ENCODE measurements around the gene ATP2A2. TPM values are rescaled to one million over a fixed set of nuclear protein-coding genes. Genes with fewer than 3 reads are reported as not detected.
"Not testable (repeated sequence)": the region's sequence is repeated elsewhere in the genome, so short reads cannot be mapped to it uniquely, and the experiment has no call there.

Gene ATP2A2
- total RNA-seq, 1 donor from 2014 or later: 3,087 TPM

- ATAC-seq (ENCODE audit: poor library complexity) (no peak), DNase-seq (no peak)
- intact Hi-C loops (cut with DNase I): no loop called here
Measured at GRCh38 chr12:110349514-110350151, 68.6 kb downstream of the ATP2A2 start.

DNA sequence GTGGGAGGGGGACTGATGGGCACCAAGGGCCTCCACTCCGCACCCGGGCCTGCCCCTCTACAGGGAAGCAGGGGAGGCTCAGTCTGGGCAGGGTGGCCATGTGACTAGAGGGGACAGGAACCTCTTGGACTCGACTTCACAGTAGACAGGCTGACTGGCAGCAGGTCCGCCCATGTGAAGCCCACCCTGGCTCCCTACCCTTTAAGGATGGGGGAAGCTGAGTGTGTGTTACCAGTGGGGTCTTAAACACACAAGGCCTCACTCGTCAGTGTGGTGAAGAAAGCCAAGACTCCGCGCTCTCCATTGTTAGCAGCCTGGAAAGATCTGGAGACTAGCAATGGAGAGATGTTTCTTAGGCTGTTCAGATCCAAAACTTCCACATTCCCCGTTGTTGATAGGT, 70.1 kb downstream of the ATP2A2 start:
- intact Hi-C loops (cut with DNase I): no loop called here
- DNase-seq (no peak), ATAC-seq (ENCODE audit: poor library complexity) (no peak)

DNA sequence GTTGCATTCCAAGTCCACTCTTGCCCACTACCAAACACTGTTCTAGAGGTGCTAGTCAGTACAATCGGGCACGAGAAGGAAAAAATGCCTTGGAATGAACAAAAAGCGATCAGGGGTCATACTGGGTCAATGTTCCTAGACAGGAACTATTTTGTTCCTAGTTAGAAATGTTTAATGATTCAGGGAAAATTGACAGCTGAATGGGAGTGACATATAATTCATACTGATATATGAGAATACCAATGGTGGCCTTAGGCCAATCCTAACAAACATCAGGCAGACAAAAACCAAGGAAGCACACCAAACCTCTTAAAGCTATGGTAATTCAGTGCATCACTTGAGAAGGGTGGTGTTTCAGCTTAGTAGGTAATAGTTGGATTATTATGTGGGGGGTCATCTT, 71.4 kb downstream of the ATP2A2 start:
- ATAC-seq (ENCODE audit: poor library complexity) (no peak), DNase-seq (no peak)
- intact Hi-C loops (cut with DNase I): no loop called here

- peak; percentile 16 for ATAC-seq (ENCODE audit: poor library complexity)
- DNase-seq: no peak
- intact Hi-C loops (cut with DNase I): no loop called here
Measured at GRCh38 chr12:110353211-110353965, 72.3 kb downstream of the ATP2A2 start.

DNA sequence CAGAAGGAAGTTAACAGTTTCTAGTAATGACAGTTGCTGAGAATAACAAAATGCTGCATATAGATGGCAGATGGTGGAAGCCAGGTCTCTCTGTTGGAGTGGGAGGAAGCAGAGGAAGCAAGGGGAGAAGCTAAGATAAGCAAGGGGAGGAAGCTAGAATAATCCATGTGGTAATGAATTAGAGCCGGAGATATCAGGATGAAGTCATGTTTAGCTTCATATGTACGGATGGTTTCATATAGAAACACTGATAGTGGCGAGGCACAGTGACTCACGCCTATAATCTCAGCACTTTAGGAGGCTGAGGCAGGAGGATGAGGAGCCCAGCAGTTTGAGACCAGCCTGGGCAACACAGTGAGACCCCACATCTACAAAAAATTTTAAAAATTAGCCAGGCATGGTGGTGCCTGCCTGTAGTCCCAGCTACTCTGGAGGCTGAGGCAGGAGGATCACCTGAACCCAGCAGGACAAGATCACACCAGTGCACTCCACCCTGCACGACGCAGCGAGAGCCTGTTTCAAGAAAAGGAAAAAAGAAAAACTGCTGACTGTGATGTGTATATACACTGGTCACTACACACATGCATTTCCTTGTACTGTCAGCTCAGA, 73.2 kb downstream of the ATP2A2 start:
- intact Hi-C loops (cut with DNase I): no loop called here
- no peak for DNase-seq
- ATAC-seq (ENCODE audit: poor library complexity): peak; percentile 8

DNA sequence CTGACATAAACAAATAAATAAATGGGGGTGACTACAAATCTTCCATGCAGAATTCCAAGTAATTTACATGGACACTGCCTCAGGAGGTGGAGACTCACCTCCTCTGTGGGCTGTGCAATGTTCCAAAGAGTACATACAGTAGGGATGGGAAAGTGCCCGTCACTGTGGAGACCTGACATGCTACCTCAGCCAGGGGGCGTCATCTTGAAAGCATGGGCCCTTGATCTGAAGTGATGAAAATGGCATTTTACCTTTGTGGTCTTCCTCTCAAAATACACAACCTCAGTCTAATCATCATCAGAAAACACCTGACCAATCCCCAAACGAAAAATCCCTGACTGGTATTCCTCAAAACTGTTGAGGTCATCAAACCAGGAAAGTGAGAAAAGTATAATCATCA, 74.0 kb downstream of the ATP2A2 start:
- peak; percentile 29 for ATAC-seq (ENCODE audit: poor library complexity)
- no peak for DNase-seq
- intact Hi-C loops (cut with DNase I): no loop called here

GRCh38 chr12:110358384-110359097, 77.5 kb downstream of the ATP2A2 start:
- DNase-seq; intact Hi-C loops (cut with DNase I); ATAC-seq (ENCODE audit: poor library complexity): not testable (repeated sequence)

GRCh38 chr12:110361216-110361615, 80.2 kb downstream of the ATP2A2 start:
- ATAC-seq (ENCODE audit: poor library complexity): no peak
- intact Hi-C loops (cut with DNase I): no loop called here
- no peak for DNase-seq

GRCh38 chr12:110365489-110366320, 84.7 kb downstream of the ATP2A2 start:
- ATAC-seq (ENCODE audit: poor library complexity) (no peak), DNase-seq (no peak)
- intact Hi-C loops (cut with DNase I): no loop called here

- intact Hi-C loops (cut with DNase I): no loop called here
- DNase-seq: no peak
- ATAC-seq (ENCODE audit: poor library complexity): no peak
Measured at GRCh38 chr12:110366321-110367142, 85.5 kb downstream of the ATP2A2 start.

GRCh38 chr12:110367181-110367864, 86.3 kb downstream of the ATP2A2 start:
- intact Hi-C loops (cut with DNase I): no loop called here
- ATAC-seq (ENCODE audit: poor library complexity): no peak
- DNase-seq: no peak

GRCh38 chr12:110369992-110370391, 88.9 kb downstream of the ATP2A2 start:
- ATAC-seq (ENCODE audit: poor library complexity): no peak
- intact Hi-C loops (cut with DNase I): no loop called here
- no peak for DNase-seq

DNA sequence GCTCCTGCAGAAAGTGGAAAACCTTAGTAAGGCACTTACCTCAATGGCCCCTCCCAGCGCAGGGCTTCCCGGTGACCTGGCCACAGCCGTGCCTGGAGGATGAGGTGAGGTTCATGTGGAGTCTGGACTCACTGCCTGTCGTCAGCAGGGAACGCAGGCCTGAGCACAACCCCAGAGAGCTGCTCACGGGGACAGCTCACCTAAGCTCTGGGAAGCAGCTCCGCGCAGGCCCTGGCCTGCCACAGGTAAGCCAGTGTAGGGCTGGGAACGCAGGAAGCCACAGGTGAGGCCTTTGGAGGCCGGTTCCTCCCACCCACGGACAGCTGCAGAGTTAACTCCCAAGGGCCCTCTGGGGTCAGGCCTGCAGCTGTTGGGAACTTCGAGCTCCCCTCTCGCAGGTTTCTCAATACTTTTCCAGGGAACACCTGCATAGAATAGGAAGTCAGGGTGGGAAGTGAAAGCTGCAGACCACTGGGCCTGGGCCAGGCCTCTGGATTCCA, 89.7 kb downstream of the ATP2A2 start:
- intact Hi-C loops (cut with DNase I): no loop called here
- DNase-seq (no peak), ATAC-seq (ENCODE audit: poor library complexity) (no peak)

- intact Hi-C loops (cut with DNase I): no loop called here
- DNase-seq: no peak
- no peak for ATAC-seq (ENCODE audit: poor library complexity)
Measured at GRCh38 chr12:110371408-110372055, 90.5 kb downstream of the ATP2A2 start.

GRCh38 chr12:110372056-110372425, 91.0 kb downstream of the ATP2A2 start:
- intact Hi-C loops (cut with DNase I): no loop called here
- no peak for DNase-seq
- ATAC-seq (ENCODE audit: poor library complexity): no peak

DNA sequence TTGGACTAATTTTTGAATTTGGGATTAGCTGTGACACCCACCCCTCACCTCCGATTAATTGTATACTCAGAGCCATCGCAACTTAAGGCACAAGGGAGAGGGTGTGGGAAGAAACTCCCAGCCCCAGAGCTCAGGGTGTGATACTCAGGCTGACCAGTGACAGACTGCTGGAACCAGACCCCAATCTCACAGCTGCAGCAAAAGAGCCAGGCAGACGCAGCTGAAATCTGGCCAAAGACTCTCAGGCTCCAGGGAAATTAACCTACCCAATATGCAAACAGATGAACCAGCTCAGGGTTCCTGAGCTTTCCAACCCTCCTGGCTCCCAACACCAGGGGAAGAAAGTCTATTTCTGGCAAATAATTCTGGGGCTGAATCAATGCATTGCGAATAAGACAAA, 92.0 kb downstream of the ATP2A2 start:
- ATAC-seq (ENCODE audit: poor library complexity) (peak; percentile 69), DNase-seq (peak; percentile 55)
- intact Hi-C loops (cut with DNase I): no loop called here

DNA sequence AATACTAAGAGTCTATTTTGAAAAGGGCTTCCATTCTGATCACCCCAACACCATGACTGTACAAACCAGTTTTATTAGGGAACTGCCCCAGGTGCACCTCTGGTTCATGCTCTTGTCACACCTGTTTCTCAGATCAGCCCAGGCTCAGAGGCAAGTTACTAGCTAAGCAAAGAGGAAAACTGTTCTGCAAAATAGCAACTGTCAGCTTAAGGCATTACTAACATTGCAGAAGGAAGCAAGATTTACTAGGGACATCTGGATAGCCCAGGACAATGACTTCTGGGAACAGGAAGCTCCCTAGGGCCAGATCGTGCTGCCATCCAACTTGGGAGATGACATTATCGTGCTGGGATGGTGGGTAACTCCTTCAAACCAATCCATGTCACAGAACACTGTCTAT, 92.4 kb downstream of the ATP2A2 start:
- intact Hi-C loops (cut with DNase I): no loop called here
- no peak for DNase-seq
- peak; percentile 18 for ATAC-seq (ENCODE audit: poor library complexity)

All from Right ventricle myocardium superior (tissue), 1 donor.